ENCODE measurements around the gene CDKN2A.
"Not testable (repeated sequence)": the region's sequence is repeated elsewhere in the genome, so short reads cannot be mapped to it uniquely, and the experiment has no call there.

CDKN2A gene

DNA sequence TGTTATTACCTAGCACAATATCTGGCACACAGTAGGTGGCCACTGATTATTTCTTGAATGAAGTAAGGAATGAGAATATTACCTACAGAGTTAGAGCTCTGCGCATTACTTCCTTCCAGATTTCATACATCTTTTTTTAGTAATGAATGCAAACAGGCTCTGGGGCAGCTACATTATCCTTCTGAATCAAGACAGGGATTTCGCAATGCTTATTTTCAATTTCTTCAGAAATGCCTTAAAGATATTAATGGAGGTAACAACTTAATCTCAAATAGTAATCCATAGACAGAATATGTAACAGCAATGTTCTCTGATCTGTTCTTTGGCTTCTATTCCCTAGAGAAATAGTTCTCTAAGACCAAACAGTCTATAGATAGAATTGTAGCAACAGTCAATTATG, 32.6 kb downstream of the CDKN2A start:
- H3K27ac ChIP-seq (replicated peaks): no peak overlapping the region
- no peak overlapping the region for H3K4me3 ChIP-seq (replicated peaks; ENCODE audit: insufficient read depth, low read length)
- H3K27me3 ChIP-seq (ENCODE audit: insufficient read depth, poor library complexity, severe bottlenecking): no peaks in the 10 kb centered on the region
- TF ChIP-seq SPI1 (IDR thresholded peaks at IDR 0.05; ENCODE audit: borderline replicate concordance, low read depth) (no peak), POLR2AphosphoS5 (IDR thresholded peaks at IDR 0.05; ENCODE audit: low read depth) (no peak), GABPA (IDR thresholded peaks at IDR 0.05; ENCODE audit: low read depth) (no peak)
- TF ChIP-seq, protein P1, sequence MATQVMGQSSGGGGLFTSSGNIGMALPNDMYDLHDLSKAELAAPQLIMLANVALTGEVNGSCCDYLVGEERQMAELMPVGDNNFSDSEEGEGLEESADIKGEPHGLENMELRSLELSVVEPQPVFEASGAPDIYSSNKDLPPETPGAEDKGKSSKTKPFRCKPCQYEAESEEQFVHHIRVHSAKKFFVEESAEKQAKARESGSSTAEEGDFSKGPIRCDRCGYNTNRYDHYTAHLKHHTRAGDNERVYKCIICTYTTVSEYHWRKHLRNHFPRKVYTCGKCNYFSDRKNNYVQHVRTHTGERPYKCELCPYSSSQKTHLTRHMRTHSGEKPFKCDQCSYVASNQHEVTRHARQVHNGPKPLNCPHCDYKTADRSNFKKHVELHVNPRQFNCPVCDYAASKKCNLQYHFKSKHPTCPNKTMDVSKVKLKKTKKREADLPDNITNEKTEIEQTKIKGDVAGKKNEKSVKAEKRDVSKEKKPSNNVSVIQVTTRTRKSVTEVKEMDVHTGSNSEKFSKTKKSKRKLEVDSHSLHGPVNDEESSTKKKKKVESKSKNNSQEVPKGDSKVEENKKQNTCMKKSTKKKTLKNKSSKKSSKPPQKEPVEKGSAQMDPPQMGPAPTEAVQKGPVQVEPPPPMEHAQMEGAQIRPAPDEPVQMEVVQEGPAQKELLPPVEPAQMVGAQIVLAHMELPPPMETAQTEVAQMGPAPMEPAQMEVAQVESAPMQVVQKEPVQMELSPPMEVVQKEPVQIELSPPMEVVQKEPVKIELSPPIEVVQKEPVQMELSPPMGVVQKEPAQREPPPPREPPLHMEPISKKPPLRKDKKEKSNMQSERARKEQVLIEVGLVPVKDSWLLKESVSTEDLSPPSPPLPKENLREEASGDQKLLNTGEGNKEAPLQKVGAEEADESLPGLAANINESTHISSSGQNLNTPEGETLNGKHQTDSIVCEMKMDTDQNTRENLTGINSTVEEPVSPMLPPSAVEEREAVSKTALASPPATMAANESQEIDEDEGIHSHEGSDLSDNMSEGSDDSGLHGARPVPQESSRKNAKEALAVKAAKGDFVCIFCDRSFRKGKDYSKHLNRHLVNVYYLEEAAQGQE (IDR thresholded peaks at IDR 0.05; ENCODE audit: insufficient replicate concordance, low read depth): no peak
- TF ChIP-seq, protein P2, sequence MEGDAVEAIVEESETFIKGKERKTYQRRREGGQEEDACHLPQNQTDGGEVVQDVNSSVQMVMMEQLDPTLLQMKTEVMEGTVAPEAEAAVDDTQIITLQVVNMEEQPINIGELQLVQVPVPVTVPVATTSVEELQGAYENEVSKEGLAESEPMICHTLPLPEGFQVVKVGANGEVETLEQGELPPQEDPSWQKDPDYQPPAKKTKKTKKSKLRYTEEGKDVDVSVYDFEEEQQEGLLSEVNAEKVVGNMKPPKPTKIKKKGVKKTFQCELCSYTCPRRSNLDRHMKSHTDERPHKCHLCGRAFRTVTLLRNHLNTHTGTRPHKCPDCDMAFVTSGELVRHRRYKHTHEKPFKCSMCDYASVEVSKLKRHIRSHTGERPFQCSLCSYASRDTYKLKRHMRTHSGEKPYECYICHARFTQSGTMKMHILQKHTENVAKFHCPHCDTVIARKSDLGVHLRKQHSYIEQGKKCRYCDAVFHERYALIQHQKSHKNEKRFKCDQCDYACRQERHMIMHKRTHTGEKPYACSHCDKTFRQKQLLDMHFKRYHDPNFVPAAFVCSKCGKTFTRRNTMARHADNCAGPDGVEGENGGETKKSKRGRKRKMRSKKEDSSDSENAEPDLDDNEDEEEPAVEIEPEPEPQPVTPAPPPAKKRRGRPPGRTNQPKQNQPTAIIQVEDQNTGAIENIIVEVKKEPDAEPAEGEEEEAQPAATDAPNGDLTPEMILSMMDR (IDR thresholded peaks at IDR 0.05; ENCODE audit: insufficient read depth, low read length): no peak
- DNase-seq (ENCODE audit: low read depth in 1 of 2, low spot score in 1 of 2): no peak

DNA sequence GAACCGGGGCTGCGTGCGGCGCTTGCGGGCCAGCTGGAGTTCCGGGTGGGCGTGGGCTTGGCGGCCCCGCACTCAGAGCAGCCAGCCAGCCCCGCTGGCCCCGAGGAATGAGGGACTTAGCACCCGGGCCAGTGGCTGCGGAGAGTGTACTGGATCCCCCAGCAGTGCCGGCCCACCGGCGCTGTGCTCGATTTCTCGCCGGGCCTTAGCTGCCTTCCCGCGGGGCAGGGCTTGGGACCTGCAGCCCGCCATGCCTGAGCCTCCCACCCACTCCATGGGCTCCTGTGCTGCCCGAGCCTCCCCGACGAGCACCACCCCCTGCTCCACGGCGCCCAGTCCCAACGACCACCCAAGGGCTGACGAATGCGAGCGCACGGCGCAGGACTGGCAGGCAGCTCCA, 34.9 kb downstream of the CDKN2A start:
- not testable (repeated sequence) for H3K27ac ChIP-seq (replicated peaks); DNase-seq (ENCODE audit: low read depth in 1 of 2, low spot score in 1 of 2); H3K27me3 ChIP-seq (ENCODE audit: insufficient read depth, poor library complexity, severe bottlenecking); H3K4me3 ChIP-seq (replicated peaks; ENCODE audit: insufficient read depth, low read length)

DNA sequence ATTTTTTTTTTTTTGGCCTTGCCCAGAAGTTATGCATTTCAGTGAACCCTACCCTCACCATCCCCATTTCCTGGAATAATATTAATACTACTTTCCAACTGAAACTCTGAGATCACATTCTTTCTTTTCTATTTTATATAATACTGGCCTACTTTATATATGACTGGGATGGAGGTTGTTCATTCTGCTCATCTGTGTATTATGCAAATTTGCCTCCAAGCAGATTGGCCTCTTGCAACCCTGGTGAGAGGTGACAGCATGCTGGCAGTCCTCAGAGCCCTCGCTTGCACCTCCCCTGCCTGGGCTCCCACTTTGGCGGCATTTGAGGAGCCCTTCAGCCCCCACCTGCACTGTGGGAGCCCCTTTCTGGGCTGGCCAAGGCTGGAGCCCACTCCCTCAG, 35.4 kb downstream of the CDKN2A start:
- H3K27ac ChIP-seq (replicated peaks): no peak overlapping the region
- H3K4me3 ChIP-seq (replicated peaks; ENCODE audit: insufficient read depth, low read length): no peak overlapping the region
- DNase-seq (ENCODE audit: low read depth in 1 of 2, low spot score in 1 of 2): no peak
- no peaks in the 10 kb centered on the region for H3K27me3 ChIP-seq (ENCODE audit: insufficient read depth, poor library complexity, severe bottlenecking)
- TF ChIP-seq, protein P1 (IDR thresholded peaks at IDR 0.05; ENCODE audit: insufficient replicate concordance, low read depth): no peak
- no peak for TF ChIP-seq GABPA (IDR thresholded peaks at IDR 0.05; ENCODE audit: low read depth)
- TF ChIP-seq POLR2AphosphoS5 (IDR thresholded peaks at IDR 0.05; ENCODE audit: low read depth): no peak
- no peak for TF ChIP-seq SPI1 (IDR thresholded peaks at IDR 0.05; ENCODE audit: borderline replicate concordance, low read depth)
- TF ChIP-seq, protein P2 (IDR thresholded peaks at IDR 0.05; ENCODE audit: insufficient read depth, low read length): no peak

DNA sequence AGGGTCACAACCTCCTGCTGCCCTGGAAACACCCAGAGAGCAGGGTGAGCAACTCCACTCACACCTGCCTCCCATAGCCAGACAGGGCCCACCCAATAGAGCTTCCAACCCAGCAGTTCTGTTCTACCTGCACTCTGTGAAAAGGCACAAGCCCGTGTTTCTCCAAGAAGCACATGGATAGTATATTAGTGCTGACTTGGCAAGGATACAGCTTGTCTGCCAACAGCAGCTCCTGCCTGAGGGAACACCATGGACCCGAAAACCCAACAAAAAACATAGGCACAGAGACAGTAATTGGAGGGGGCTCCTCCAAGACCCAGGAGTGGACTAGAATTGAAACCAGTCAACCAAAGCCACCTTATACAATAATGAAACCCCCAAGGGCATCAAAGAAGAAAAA, 48.6 kb downstream of the CDKN2A start:
- Histone ChIP-seq H3K27me3 (ENCODE audit: insufficient read depth, poor library complexity, severe bottlenecking) (no peaks in the 10 kb centered on the region), H3K27ac (replicated peaks) (no peak overlapping the region), H3K4me3 (replicated peaks; ENCODE audit: insufficient read depth, low read length) (no peak overlapping the region)
- no peak for DNase-seq (ENCODE audit: low read depth in 1 of 2, low spot score in 1 of 2)
- TF ChIP-seq GABPA (IDR thresholded peaks at IDR 0.05; ENCODE audit: low read depth) (no peak), SPI1 (IDR thresholded peaks at IDR 0.05; ENCODE audit: borderline replicate concordance, low read depth) (no peak), POLR2AphosphoS5 (IDR thresholded peaks at IDR 0.05; ENCODE audit: low read depth) (no peak)
- TF ChIP-seq, protein P2 (IDR thresholded peaks at IDR 0.05; ENCODE audit: insufficient read depth, low read length): no peak
- TF ChIP-seq, protein P1 (IDR thresholded peaks at IDR 0.05; ENCODE audit: insufficient replicate concordance, low read depth): no peak
